GM21367 (cell line): ENCODE data around the gene COPE.

Experiments
- ATAC-seq: cut with Tn5 transposase; IDR thresholded peaks from one replicate; pipeline ENCODE4 v1.9.1; 2021; ENCODE audit not compliant: unreplicated experiment

COPE gene

DNA sequence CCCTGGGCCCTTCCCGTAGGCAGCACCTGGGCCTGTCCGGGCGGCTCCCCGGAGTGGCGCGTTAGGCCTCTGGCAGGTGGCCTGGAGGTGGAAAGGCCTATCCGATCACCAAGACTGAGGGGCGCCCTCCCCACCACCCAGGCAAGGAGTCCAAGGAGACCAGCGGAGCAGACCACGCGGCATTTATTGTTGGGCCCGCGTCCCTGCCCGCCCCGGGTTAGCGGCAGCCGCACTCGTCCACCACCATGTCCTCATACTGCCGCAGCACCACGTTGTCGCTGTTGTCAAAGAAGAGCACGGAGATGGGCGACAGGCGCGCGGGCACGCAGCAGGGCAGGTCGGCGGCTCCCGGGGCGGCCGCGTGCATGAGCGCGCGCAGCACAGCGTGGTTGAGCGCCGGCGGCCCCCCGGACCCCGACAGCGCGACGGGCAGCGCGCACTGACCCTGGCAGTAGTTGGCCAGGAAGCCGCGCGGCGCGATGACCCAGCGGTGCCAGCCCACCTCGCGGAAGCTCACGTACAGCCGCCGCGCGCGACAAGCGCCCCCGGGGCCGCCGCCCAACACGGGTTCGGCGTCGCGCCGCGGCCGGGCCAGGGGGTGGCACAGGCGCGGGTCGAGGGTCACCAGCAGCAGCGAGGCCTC is 50.7 kb downstream of the COPE start:
- no peak for ATAC-seq

DNA sequence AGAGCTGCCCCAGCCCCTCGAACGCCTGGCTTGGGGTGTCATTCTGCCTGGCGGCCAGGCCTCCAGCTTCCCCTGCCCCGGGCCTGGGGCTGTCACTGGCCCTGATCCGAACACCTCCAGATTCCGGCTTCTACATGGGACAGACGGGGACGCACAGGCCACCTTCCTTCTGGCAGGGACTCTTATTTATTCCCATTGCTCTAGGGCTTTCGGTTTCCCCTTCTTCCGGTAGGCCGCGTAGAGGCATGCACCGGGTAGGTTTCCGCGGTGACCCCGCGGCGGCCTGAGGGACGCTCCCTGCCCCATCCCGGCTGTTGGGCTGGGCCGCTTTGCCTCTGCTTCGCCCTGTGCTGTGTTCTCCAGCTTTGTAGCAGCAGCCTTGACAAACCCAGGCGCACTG is 51.4 kb downstream of the COPE start:
- ATAC-seq = no peak

DNA sequence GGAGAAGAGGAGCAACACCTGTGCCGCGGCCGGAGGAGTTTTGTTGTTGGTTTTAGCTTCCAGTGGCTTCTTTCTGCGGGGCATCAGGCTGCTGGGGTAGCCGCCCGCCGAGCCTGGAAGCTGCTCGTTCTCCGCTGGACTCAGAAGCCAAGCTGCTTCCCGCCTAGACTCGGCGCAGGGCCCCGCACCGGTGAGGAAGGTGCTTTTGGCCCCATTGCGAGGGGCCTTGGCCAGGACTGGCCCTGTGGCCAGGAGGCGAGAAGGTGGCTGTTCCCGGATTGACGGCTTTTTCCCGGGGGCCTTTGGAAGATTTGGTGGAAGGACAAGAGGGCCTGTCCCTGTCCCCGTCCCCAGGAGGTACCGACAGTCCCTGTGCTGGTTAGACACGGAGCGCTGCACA is 52.0 kb downstream of the COPE start:
- ATAC-seq = no peak

DNA sequence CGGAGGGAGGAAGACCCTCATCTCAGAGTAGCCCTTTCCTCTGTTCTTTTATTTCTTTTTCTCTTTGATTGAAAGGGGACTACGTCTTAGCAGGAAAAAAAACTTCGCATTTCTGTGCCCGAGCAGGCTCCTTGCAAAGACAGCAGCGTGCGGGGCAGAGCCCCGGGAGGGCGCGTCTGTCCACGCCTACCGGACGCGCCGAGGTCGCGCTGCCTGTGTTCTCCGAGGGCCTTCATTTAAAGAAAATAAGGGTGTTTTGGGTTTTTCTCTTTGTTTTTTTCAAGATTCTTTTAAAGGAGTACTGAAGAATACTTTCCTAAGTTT is 52.4 kb downstream of the COPE start:
- no peak for ATAC-seq

DNA sequence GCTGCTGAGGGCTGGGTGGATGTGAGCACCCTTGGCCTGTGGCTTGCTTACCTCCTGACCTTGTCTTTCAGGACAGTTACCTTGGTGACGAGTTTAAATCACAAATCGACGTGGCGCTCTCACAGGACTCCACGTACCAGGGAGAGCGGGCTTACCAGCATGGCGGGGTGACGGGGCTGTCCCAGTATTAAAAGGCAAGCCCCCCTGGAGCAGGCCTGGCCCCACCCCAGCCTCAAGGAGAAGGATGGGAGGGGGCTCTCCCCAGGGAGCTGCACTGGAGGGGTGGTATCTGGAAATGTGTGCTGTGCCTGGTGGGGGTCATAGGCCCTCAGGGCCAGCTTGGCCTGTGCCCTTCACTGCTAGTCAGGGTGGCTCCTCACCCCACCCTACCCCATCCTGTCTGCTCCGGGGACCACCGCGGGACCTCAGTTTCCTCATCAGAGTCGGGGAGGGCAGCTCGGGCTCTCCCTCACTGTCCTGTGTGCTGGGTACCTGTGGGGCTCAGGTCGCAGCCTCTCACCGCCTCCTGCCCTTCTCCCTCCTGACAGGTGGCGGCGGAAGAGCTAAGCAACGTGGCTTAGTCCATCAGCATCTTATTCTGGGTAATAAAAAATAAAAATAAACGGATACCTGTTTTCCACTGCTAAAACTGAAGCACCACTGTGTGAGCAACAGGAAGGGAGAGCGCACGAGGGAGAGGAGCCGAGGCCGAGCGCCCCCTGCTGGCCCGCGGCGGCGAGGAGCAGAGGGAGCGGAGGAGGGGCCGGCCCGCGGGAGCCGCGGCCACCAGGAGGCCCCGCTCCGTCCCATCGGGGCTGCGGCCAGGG is 53.0 kb downstream of the COPE start:
- ATAC-seq = no peak

DNA sequence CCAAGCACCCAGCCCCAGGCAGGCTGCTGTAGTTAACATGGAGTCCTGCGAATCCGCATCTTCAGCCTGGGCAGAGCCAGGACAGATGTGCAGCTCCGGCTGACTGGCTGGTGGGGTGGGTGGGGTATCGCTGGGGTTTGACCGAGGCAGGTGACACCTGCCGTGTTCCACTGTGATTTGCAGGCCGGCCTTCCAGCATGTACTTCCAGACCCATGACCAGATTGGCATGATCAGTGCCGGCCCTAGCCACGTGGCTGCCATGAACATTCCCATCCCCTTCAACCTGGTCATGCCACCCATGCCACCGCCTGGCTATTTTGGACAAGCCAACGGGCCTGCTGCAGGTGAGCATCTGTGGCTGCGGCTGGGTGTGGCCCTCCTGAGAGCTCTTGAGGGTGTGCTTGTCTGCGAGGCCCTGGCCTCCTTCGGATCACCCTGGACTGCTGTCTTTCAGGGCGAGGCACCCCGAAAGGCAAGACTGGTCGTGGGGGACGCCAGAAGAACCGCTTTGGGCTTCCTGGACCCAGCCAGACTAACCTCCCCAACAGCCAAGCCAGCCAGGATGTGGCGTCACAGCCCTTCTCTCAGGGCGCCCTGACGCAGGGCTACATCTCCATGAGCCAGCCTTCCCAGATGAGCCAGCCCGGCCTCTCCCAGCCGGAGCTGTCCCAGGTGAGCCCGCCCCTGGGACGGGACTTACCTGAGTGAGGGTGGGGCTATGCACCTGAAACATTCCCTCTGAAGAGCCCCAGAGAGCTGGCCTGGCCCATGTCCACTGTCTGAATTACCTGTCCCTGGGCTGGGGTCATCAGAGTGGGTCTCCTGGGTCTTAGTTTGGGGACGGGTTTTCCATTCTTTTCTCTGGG is 53.8 kb downstream of the COPE start:
- no peak for ATAC-seq

DNA sequence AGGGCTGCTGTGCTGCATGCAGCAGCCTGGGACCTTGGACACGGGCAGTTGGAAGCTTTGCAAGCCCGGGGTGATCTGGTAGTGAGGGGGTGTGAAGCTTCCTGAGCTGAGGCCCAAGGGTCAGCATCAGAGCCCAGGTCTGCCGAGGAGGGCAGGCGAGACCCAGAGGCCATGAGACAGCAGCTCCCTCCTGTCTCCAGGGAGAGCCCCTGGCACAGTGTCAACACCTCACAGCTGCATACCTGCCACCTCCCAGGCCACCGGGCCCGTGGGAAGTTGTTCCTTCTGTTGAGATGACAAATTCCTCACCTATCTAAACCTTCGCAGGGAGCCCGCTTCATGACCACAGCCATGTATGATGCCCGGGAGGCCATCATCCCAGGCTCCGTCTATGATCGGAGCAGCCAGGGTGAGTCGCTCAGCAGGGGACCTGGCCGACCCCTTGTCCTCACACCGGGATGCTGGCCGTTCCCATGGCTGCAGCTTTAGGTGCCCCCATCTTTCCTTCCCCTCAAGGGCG is 55.3 kb downstream of the COPE start:
- no peak for ATAC-seq

DNA sequence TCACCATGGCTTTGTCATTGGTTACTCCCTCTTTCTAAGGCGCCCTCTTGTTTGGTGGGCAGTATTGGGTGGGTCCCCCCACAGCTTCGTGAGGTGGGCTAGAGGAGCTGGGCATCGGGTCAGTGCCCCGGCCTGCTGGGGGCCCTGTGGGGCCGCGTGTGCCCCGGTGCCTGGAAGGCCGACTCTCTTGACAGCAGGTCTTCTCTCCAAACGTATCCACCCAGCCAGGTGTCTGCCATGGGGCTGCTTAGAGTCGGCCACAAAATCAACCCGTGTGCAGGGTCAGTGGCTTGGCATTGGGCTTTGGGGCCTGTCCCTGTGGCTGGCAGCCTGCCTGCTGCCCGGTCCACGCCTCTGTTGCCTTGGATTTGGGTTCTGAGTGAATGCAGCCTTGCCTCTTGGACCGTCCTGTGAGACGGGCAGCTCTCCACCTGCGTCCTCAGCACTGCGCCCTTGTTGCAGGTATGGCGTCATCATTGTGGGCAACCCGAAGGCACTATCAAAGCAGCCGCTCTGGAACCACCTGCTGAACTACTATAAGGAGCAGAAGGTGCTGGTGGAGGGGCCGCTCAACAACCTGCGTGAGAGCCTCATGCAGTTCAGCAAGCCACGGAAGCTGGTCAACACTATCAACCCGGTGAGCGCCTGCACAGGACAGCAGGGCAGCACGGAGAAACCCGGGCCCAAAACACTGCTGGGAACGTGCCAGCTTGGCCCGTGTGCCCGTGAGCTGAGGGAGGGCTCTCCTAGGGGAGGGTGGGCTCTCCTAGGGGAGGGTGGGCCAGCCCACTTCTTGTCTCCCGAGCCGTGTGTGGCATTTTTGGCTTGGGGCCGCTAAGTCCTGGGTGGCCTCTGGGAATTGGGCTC is 56.0 kb downstream of the COPE start:
- no peak for ATAC-seq

DNA sequence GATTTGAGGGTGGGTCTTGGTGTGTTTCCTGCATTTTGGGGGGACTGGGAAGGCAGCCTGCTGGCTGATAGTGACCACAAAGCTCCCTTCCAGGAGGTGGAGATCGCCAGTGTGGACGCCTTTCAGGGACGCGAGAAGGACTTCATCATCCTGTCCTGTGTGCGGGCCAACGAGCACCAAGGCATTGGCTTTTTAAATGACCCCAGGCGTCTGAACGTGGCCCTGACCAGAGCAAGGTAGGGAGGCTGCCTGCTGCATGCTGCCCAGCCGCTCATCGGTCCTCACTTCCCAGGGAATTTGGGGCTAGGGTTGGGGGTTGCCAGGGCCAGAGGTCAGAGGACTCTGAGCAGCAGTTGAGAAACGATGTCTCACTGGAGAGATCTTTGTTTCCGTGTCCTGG is 57.3 kb downstream of the COPE start:
- no peak for ATAC-seq

DNA sequence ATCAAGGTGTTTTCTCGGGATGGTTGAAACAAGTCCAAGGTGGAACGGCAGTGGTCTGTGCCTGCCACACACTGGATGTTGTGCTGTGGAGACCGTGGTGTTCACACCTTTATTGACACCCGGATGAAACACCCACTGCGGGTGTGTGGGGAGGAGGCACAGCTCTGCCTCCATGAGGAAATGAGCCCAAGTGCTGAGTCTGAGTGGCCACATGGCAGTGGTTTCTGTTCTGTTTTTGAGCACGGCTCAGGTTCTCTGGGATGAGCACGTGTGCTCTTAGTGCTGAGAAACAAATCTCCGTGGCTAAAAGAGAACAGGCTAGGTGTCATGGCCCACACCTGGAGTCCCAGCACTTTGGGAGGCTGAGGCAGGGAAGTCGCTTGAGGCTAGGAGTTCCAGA is 58.0 kb downstream of the COPE start:
- ATAC-seq = no peak

DNA sequence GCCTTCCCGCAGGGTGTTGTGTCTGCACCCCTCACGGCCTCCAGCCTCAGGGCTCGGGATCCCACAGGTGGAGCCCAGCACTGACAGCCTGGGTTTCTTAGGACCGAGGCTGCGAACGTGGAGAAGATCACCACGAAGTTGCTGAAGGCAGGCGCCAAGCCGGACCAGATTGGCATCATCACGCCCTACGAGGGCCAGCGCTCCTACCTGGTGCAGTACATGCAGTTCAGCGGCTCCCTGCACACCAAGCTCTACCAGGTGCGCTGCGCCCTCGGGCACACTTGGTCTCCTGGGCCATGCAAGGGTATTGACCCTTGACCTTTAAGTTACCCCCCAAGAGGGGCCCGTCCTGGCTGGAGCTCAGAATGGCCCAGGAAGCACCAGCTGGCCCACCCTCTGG is 58.5 kb downstream of the COPE start:
- ATAC-seq = no peak

DNA sequence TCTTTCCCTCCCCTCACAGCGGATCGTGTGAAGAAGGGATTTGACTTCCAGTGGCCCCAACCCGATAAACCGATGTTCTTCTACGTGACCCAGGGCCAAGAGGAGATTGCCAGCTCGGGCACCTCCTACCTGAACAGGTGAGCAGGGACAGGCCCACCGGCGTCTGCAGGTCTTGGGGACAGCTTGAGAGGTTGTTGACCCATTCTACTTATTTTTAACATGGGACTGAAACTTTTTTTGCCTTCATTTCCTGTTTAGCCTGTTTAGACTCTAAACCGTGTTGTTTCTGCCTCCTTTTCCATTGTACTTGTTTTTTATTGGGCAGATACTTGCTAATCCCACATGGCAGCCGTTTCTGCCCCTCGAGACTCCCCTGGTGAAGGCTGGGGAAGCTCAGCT is 58.9 kb downstream of the COPE start:
- no peak for ATAC-seq

DNA sequence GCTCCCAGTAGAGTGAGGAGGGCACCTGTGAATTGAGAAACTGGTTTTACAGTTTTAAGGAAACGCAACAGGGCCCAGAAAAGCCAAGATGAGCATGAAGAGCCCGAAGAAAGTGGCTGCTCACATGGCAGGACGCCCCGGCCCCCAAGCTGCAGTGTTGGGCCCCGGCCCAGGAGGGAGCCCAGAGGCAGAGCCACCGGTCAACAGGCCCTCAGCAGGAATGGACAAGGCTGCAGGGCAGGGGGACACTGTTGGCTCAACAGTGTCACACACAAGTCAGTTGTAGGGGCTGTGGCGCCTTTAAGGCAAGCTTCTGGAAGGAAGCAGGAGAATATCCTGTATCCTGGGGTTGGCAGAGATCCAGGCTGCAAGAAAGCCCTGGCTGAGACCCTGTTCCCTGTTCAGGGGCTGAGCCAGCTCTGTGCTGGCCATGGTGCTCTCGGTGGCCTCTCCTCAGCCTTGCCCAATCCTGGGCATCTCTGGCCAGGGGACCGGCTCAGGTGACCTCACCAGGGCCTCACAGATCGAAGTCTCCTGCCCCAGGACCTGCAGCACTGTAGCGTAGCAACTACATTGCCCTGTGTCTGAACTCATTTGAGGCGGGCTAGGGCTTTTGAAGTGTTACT is 59.4 kb downstream of the COPE start:
- ATAC-seq = no peak

DNA sequence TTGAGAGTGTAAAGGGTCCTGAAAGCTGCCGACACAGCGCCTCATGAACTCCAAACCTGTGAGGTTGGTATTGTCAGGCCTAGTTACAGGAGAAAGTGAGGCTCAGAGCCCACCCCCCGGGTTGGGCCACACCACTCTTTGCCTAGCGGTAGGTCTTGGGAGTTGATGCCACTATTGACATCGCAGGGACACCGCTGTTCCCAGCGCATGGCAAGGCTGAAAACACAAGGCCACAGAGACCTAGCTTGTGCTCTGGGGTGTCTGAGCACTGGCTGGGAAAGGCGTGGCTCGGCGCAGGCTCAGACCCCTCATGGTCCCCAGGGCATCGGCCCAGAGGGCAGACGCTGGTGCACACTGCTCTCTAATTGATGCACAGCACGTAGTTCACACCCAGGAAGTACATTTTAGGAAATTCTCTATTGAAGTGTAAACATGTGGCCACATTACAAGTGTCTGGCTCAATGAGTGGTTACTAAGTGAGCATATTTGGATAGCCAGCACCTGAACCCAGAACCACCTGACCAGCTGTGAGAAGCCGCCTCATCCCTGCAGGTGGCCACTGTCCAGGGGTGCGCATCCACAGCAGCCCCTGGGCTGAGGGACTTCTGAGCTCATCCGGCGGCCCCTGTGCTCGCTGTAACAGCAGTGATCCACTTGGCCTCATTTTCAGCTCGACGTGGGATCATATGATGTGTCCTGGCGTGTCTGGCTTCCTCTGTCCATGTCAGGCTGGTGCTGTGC is 60.1 kb downstream of the COPE start:
- no peak for ATAC-seq

DNA sequence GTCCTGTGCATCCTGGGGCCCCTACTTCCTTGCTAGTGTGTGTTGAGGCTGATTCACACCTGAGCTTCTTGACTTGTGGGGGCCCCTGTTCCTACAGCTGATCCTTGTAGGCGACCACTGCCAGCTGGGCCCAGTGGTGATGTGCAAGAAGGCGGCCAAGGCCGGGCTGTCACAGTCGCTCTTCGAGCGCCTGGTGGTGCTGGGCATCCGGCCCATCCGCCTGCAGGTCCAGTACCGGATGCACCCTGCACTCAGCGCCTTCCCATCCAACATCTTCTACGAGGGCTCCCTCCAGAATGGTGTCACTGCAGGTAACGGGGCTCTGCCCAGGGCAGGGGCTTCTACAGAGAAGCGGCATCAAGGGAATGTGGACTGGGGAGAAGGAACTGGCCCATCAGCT is 62.0 kb downstream of the COPE start:
- ATAC-seq = no peak

DNA sequence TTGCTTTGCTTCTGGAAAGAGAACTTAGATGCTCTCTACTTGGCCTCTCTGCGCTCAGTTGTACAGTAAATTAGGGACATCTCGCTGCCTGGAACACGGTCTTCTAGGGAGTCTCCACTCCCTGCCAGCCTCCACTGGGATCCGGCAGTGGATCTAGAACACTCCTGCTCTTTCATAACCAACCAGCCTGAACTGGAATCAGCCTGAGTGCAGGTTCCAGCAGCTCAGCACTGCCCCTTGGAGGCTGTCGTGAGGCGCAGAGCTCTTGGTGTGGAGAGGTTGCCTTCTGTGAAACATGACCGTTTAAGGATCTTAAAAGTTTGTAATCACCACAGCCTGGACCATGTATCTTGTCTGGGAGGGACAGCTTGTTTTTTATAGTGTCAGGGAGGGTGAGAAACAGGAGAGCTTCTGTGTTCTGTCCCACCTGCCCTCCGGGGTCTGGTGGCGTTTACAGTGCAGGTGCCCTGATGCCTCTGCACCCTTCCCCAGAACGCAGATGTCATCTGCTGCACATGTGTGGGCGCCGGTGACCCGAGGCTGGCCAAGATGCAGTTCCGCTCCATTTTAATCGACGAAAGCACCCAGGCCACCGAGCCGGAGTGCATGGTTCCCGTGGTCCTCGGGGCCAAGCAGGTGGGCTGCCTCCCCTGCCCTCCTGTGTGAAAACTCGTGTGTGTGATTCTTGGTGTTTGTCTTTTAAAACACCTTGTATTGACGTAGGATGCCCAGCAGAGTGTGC is 62.6 kb downstream of the COPE start:
- ATAC-seq = no peak

DNA sequence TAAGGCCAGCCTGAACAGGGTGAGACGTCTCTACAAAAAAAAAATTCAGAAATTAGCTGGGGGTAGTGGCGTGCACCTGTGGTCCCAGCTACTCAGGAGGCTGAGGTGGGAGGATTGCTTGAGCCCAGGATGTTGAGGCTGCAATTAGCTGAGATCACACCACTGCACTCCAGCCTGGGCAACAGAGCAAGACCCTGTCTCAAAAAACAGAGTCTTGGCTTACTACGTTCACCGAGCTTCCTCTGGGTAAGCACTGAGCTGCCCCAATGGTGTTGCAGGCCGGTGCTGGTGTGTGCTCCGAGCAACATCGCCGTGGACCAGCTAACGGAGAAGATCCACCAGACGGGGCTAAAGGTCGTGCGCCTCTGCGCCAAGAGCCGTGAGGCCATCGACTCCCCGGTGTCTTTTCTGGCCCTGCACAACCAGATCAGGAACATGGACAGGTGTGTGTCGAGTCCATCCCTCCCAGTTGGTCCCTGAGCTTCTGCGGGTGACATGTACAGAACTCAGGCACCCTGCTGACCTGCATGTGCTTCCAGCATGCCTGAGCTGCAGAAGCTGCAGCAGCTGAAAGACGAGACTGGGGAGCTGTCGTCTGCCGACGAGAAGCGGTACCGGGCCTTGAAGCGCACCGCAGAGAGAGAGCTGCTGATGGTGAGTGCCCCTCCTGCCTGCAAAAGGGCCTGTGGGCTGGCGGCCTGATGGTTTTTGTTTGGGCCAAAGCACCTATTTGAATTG is 63.4 kb downstream of the COPE start:
- no peak for ATAC-seq

DNA sequence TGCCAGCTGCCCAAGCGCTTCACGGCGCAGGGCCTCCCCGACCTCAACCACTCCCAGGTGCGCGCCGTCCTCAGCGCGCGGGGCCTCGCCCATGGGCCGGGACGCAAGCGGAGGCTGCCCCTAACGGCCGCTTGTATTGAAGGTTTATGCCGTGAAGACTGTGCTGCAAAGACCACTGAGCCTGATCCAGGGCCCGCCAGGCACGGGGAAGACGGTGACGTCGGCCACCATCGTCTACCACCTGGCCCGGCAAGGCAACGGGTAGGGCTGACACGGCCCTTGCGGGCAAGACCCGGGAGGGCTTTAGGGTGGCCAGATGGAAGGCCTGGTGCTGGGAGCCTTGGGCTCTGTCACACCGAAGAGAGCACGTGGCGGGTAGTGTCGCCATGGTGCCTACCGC is 64.2 kb downstream of the COPE start:
- ATAC-seq = no peak
